Measurements from ENCODE around the gene VAV1. TPM values are rescaled to one million over a fixed set of nuclear protein-coding genes. Genes with fewer than 3 reads are reported as not detected.

VAV1 gene
- total and polyA plus RNA-seq, 2 of the 8 experiments (the other 6 are each of a cell fraction or from before 2014, with no cell fraction given), result 0.21 to 0.22 TPM

DNA sequence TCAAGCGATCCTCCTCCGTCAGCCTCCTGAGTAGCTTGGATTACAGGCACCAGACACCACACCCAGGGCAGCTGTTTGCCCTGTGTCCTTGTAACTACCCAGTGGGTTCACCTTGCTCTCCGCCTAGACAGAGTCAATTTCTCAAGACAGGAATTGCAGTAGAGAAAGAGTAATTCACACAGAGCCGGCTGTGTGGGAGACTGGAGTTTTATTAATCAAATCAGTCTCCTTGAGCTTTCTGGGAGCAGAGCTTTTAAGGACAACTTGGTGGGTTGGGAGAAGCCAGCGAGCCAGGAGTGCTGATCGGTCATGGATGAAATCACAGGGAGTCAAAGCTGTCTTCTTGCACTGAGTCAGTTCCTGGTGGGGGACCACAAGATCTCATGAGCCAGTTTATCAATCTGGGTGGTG lies 94.2 kb downstream of the VAV1 start:
- Histone ChIP-seq H3K23me2 (ENCODE audit: low read depth, low read length) (no peaks in the 10 kb centered on the region), H3K4me3 (ENCODE audit: extremely low read depth in 1 of 4, insufficient read depth in 2 of 4, low read depth in 3 of 4, low read length in 4 of 4) (no peak overlapping the region), H2BK5ac (ENCODE audit: low read depth, low read length) (no peak overlapping the region), H4K20me1 (replicated peaks in 1 of 2; ENCODE audit: control insufficient read depth in 1 of 2, insufficient read depth in 2 of 2, low read length in 2 of 2) (no peaks in the 10 kb centered on the region), H3K56ac (replicated peaks; ENCODE audit: insufficient read length, low read depth, low read length) (no peak overlapping the region), H3K79me2 (ENCODE audit: control insufficient read depth in 1 of 2, insufficient read depth in 2 of 2, low read length in 2 of 2) (no peaks in the 10 kb centered on the region), H3K27ac (ENCODE audit: low read depth, low read length) (no peak overlapping the region), H4K5ac (ENCODE audit: insufficient read length, low read depth, low read length) (no peak overlapping the region), H3K4me2 (ENCODE audit: insufficient read depth in 1 of 2, low read depth in 2 of 2, low read length in 2 of 2) (no peak overlapping the region), H3K36me3 (ENCODE audit: control insufficient read depth in 2 of 4, insufficient read depth in 4 of 4, low read length in 3 of 4) (no peaks in the 10 kb centered on the region), H2BK12ac (ENCODE audit: low read depth, low read length) (no peak overlapping the region), H2BK120ac (replicated peaks; ENCODE audit: low read depth, low read length) (no peak overlapping the region), H3K4ac (replicated peaks; ENCODE audit: insufficient read length, low read depth, low read length) (no peak overlapping the region), H3K9ac (replicated peaks in 1 of 4; ENCODE audit: extremely low read depth in 1 of 4, low read depth in 3 of 4, low read length in 3 of 4) (no peak overlapping the region), H2BK15ac (ENCODE audit: low read length) (no peak overlapping the region), H3K18ac (ENCODE audit: extremely low read depth, low read length) (no peak overlapping the region), H3K14ac (ENCODE audit: insufficient read length) (no peak overlapping the region), H4K8ac (ENCODE audit: extremely low read depth, insufficient read depth, low read length) (no peak overlapping the region), H3K9me3 (ENCODE audit: insufficient read depth in 2 of 2, low read depth in 1 of 2, low read length in 1 of 2) (peaks cover 3 to 36% of the 10 kb centered on the region in 2 experiments; a peak in 3 of 4 replicates), H3K23ac (ENCODE audit: insufficient read length) (no peak overlapping the region), H3K79me1 (ENCODE audit: low read depth, low read length) (no peaks in the 10 kb centered on the region), H3K4me1 (replicated peaks in 1 of 4; ENCODE audit: control insufficient read depth in 3 of 4, insufficient read depth in 4 of 4, low read length in 3 of 4) (no peaks in the 10 kb centered on the region), H2AK5ac (ENCODE audit: low read depth, low read length) (no peak overlapping the region), H4K91ac (replicated peaks; ENCODE audit: insufficient read length, low read length) (no peak overlapping the region), H2BK20ac (ENCODE audit: low read length) (no peak overlapping the region), H2AFZ (ENCODE audit: low read length) (no peak overlapping the region), H3K27me3 (replicated peaks in 1 of 4; ENCODE audit: control insufficient read depth in 3 of 4, extremely low read depth in 1 of 4, insufficient read depth in 3 of 4, low read length in 3 of 4) (no peaks in the 10 kb centered on the region)
- CTCF ChIA-PET (ENCODE audit: partially characterized antibody), result interaction anchor here (1.1 to 1.3 kb wide), 2 partner anchors 11 to 133 kb away, joined by 3 read pairs; no protein-coding TSS in a partner anchor
- FAIRE-seq, result no peak
- 93% methylated on average over 6 of the region's 6 CpGs; no CpG with 5 or more reads in 1 of the 2 experiments for WGBS, 2 experiments (ENCODE audit: extremely low coverage in 1 of 2, insufficient coverage in 1 of 2, insufficient read length in 1 of 2, insufficient replicate concordance in 2 of 2, low coverage in 1 of 2, low lambda C conversion rate in 2 of 2, missing lambda C conversion rate in 1 of 2)
- no peak for DNase-seq (ENCODE audit: low read depth in 1 of 2, low spot score in 2 of 2)
- POLR2A ChIA-PET (ENCODE audit: partially characterized antibody), result no interaction called here
- no peak for TF ChIP-seq HDAC2 (IDR thresholded peaks at IDR 0.05; ENCODE audit: borderline replicate concordance in 1 of 2, low read depth in 2 of 2, low read length in 2 of 2)
- TF ChIP-seq KDM1A (IDR thresholded peaks at IDR 0.05; ENCODE audit: borderline replicate concordance, low read length), result no peak
- no peak for TF ChIP-seq RNF2 (IDR thresholded peaks at IDR 0.05; ENCODE audit: borderline replicate concordance, low read depth, low read length, missing control alignments, poor library complexity, severe bottlenecking)
- no peak for TF ChIP-seq JUND (IDR thresholded peaks at IDR 0.05; ENCODE audit: low read length)
- no peak for TF ChIP-seq HDAC6 (IDR thresholded peaks at IDR 0.05; ENCODE audit: low read depth, low read length)
- no peak for TF ChIP-seq POLR2AphosphoS5 (IDR thresholded peaks at IDR 0.05; ENCODE audit: low read depth, low read length)
- no peak for TF ChIP-seq CHD1 (IDR thresholded peaks at IDR 0.05; ENCODE audit: low read depth, low read length)
- no peak for TF ChIP-seq RFX5 (IDR thresholded peaks at IDR 0.05; ENCODE audit: borderline replicate concordance, low read depth, low read length)
- no peak for TF ChIP-seq SIN3A (conservative IDR thresholded peaks at IDR 0.05 in 1 of 2, IDR thresholded peaks at IDR 0.05 in 1 of 2; ENCODE audit: low read depth in 1 of 2, low read length in 2 of 2)
- TF ChIP-seq CTBP2 (IDR thresholded peaks at IDR 0.05; ENCODE audit: borderline replicate concordance, insufficient read depth, insufficient read length, low read length), result no peak
- TF ChIP-seq EP300 (IDR thresholded peaks at IDR 0.05; ENCODE audit: borderline replicate concordance in 1 of 2, low read depth in 2 of 2, low read length in 2 of 2), result no peak
- TF ChIP-seq BRCA1 (IDR thresholded peaks at IDR 0.05; ENCODE audit: low read depth, low read length), result no peak
- TF ChIP-seq CREB1 (IDR thresholded peaks at IDR 0.05), result no peak
- TF ChIP-seq EZH2 (IDR thresholded peaks at IDR 0.05; ENCODE audit: low read depth, low read length, severe bottlenecking), result no peak

Measured in H1 (cell line).